HG03175 (cell line): ENCODE results near the gene UBA1.

Source experiments
- ATAC-seq: cut with Tn5 transposase; IDR thresholded peaks from one replicate; pipeline ENCODE4 v1.9.1; 2021; ENCODE audit warnings: mild to moderate bottlenecking, moderate library complexity; ENCODE audit not compliant: unreplicated experiment

The UBA1 gene

GRCh38 chrX:47210661-47211425 is 17.2 kb downstream of the UBA1 start:
- no peak for ATAC-seq

- ATAC-seq = no peak
These were observed 19.0 kb downstream of the UBA1 start for GRCh38 chrX:47212381-47213293.

DNA sequence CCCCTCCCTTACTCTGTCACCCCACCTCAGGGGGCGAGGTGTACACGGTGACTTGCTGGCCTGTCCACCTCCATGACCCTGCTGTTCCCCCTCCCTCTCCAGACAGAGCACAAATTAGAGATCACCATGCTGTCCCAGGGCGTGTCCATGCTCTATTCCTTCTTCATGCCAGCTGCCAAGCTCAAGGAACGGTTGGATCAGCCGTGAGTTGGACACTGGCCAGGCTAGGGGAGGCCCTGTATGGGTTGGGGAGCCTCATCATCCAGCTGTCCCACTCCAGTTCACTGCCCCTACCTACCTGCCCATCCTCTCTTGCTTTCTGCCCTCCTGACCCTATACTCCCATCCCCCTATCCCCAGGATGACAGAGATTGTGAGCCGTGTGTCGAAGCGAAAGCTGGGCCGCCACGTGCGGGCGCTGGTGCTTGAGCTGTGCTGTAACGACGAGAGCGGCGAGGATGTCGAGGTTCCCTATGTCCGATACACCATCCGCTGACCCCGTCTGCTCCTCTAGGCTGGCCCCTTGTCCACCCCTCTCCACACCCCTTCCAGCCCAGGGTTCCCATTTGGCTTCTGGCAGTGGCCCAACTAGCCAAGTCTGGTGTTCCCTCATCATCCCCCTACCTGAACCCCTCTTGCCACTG is 20.9 kb downstream of the UBA1 start:
- ATAC-seq = no peak

DNA sequence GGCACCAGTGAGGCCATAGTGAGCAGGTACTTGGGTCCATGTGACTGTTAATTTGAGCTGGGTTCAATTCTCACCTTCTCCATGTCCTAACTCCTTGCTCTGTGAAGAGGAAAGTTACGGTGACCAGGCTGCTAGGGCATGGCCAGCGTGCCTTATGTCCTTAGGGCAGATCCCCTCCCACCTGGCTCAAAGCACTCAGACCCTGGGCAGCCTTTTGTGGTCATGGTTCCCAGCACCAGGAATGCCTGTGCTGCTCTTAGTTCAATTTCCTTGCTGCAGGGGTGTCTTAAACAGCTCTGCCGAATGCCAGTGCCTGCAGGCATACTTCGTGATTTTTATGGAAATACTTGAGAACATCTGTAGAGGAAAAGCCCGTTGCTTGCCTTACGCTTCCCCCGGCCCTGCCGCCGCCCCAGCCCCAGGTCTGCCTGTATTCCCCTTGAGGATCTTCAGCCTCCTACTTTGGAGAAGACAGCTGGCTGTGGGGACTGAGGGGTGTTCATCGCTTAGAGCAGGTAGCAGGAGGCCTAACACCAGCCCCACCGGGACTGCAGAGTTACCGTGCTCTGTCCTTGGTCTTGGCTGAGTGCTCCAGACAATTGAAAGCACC is 21.8 kb downstream of the UBA1 start:
- ATAC-seq = no peak

GRCh38 chrX:47216393-47216925 is 22.8 kb downstream of the UBA1 start:
- ATAC-seq = no peak

DNA sequence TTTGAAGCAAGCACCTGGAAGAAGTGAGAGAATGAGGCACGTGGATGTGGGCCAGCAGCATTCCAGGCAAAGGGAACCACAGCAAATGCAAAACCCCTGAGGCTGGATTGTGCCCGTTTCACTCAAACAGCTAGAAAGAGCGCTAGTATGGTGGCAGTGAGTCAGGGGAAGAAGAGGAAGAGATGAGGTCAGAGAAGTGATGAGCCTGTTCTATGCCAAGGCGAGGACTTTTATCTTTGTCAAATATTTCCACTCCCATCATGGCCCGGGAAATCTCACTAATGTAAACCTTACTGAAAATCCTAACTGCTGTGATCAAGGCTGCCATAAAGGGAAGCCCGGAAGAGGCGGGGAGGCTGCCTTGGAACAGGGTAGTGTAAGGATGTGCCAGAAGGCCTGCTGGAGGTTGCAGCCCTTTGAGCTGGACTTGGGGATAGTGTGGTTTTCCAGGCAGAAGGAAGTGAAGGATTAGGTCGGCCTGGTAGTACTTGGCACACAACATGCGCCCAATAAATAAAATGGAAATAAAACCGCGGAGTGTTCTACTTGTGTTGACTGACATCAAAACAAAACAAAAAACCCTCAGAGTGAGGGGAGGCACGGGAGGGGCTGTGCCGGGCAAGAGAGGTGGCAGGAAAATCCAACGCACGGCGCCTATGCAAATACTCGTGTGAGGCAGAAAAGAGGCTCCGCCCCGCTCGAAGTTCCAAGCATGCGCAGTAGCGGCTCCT is 23.7 kb downstream of the UBA1 start:
- ATAC-seq = no peak

DNA sequence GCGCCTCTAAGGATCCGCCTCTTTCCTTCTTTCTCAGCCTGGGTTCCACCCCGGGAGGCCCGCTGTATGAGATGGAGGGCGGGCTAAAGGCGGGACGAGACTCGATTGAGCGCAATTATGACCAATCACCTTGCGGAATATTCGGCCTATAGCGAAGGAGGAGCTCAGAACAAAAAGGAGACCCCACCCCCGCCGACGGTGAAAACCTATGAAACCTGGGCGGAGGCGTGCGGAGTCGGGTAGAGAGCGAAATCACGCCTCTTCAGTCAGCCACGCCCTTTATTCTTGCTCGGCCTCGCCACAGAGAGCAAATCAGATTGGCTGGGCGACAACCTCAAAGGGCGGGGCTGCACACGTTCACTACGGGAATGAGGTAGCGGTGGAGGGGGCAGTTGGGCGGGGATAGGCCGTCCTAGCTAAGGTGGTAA is 24.2 kb downstream of the UBA1 start:
- peak; percentile 89 for ATAC-seq

DNA sequence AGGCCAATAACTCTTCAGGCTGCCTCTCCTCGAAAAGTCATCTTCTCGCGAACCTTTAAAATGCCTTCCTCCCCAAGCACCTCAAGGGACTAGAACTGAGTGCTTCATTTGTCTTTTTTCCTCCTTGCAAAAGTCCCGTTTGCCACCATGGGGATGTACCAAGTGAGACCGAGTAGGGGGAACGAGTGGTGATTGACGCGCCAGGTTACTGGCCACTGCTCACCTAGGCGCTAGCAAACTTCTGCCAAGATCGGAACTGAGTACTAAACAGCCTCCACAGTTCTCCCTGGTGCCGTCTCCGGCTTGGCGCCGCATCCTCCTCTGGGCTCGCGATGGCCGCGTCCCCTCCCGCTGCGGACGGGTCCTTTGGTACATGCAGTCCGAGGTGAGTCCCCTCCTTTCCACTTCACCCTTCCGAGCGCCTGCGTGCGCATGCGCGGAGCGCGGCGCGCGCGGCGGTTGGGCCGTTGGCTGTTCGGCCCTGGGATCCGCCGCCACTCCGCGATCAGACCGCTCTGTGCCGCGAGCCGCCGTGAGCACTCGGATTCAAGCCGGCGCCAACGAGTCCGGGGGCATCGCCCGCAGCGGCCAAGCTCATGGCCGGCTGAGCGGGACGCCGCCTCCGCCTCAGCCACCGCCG is 24.8 kb downstream of the UBA1 start, which contains the start of gene CDK16:
Gene CDK16 (plus strand): TSS at position 402 of the 640 bp plus-strand sequence. CDS start 4,877 bp downstream, outside the sequence.
- peak; percentile 45 for ATAC-seq

DNA sequence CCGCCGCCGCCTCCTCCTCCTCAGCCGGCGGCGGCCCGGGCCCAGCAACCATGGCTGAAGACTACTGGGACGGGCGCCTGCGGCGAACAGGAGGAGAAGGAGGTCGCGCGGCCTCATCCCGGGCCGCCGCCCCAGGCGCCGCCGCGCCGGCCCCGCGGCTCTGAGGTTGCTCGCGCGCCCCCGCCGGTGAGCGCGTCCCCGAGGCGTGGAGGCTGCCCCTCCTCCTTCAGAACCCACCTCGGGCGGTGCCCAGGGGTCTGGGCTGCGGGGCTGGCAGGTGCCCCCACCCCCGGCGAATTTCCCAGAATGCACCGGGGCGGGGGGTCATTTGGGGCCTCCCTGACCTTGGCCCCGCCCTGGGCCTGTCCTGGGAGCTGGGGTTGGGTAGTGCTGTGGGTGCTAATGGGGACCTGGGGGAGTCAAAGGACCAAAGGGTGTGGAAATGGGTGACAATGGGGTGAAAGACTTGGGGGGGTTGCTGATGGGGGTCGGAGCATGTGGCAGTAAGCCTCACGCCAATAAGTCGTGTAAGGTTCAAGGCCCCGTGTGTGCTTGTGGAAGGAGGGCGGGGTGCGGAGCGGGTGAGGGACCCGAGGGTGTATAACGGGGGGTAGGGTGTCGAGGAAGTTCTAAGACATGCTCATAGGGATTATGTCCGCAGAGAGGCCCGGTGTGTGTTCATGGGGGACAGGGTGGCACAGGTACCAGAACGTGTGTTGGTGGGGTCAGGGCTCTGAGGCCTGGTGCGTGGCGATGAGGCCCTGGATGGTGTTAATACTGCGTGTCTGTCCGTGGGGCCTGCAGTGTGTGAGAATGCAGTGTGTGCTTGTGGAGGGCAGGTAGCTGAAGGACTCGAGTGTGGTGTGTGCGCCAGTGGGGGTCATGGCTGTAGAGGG is 25.5 kb downstream of the UBA1 start:
- ATAC-seq = no peak

DNA sequence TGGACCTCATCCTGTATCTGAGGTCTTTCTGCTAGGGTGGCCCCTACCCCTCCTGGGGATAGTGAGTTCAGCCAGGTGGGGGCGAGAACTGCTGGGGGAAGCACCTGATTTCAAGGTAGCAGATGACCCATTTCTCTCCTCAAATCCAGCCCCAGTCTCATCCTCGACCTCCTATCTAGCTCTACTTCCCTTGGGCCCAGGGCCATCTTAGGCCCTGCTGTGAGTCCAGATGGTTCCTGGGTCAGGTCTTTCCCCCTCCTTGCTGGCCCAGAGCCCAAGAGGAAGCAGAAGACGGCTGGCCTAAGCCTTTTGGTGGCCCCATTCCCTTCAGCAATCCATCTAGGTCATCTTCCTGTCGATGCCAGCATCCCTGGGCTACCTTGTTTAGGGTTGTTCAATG is 28.1 kb downstream of the UBA1 start:
- ATAC-seq = no peak

DNA sequence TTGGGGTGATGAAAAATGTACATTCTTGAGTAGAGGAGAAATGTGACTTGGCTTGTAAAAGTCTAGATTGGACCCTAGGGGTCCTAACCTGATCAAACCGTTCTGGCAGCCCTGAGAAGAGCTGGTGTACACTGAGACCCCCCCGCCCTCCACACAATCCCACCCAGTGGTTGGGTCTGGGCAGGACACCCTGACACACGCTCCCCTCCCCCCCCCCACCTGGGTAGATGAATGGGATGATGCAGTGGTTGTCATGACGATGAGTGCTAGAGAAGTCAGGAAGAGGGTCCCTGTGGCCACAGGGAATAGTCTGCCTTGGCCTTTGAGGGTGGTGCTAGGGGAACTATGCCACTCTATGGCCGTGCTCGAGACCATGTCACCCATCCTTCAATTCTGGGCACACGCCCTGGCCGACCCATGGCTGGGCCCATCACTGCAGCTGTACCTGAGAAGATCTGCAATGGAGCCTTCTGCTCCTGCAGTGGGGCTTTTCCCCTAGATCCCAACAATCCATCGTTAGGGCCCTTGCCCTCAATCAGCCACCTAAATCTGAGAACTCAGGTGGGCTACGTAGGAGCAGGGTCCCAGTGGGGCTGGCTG is 29.2 kb downstream of the UBA1 start:
- ATAC-seq = no peak

DNA sequence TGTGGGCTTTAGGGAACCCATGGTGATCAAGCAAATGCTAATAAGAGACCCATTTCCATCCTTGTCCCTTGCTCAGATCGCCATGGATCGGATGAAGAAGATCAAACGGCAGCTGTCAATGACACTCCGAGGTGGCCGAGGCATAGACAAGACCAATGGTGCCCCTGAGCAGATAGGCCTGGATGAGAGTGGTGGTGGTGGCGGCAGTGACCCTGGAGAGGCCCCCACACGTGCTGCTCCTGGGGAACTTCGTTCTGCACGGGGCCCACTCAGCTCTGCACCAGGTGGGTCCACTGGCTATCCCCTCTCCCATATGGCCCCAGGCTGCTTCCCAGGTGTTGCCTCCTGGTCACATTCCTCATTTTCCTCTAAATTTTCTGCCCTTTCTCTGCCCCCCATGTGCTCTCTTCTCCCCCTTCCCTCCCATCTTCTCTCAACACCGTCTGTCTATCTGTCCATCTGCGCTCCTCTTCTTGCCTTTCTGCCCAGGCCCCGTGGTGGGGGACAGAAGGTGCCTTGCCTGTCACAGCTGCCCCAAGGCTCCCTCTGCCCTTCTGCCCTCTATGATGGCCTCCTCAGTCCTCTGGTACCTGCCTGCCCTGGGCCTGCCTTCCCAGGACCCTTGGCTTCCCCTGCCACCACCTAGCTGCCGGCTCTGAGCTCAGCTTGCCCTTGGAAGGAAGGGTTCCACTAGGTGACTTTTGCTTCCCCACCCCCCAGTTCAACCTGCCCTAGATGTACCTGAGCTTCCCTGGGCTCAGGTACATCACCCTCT is 30.0 kb downstream of the UBA1 start:
- no peak for ATAC-seq

DNA sequence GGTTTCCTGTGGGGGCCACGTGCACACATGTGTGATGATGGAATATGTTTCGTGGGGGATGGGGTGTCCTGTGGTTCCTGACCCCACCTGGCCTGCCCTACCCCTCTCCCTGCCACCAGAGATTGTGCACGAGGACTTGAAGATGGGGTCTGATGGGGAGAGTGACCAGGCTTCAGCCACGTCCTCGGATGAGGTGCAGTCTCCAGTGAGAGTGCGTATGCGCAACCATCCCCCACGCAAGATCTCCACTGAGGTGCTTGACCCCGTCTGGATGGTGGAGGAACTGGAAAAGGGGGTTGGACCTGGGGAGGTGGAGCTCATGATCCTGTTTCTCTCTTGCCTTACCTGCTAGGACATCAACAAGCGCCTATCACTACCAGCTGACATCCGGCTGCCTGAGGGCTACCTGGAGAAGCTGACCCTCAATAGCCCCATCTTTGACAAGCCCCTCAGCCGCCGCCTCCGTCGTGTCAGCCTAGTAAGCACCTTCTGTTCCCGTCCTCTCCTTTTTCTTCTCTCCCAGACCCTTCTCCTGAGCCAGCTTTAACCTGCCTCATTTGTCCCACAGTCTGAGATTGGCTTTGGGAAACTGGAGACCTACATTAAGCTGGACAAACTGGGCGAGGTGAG is 30.8 kb downstream of the UBA1 start:
- ATAC-seq = no peak

DNA sequence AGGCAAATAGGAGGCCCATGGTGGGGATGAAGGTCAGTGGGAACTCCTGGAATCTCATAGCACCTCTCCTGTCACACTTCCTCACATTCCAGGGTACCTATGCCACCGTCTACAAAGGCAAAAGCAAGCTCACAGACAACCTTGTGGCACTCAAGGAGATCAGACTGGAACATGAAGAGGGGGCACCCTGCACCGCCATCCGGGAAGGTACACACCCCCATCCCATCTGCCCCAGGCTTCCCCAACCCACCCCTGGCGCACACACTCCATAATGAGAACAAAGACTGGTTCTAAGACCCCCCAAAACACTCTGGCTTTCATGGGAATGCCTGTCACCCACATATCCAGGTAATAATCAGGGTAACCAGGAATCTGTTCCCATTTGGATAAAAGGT is 31.3 kb downstream of the UBA1 start:
- no peak for ATAC-seq

GRCh38 chrX:47226071-47226470 is 32.4 kb downstream of the UBA1 start:
- ATAC-seq = no peak

GRCh38 chrX:47226531-47227333 is 33.1 kb downstream of the UBA1 start:
- no peak for ATAC-seq
